Suprapubic skin (tissue), 3 donors: ENCODE results near the gene ASCC1.

Experiments used
- CTCF ChIP-seq, 2 donors: fragments of 200-600 bp in 1 of 2; fragments of 450-650 bp in 1 of 2; sonication (generic) in 1 of 2; IDR thresholded peaks; one replicate each; pipeline ENCODE4 v1.5.1; 2016 to 2019; ENCODE audit warnings: antibody characterized with exemption in 2 of 2, mild to moderate bottlenecking in 1 of 2, moderate library complexity in 1 of 2
- POLR2A ChIP-seq, 2 donors: fragments of 450-650 bp; IDR thresholded peaks; one replicate each; pipeline ENCODE4 v1.6.1; 2017; ENCODE audit warnings: antibody characterized with exemption in 2 of 2, mild to moderate bottlenecking in 2 of 2, moderate library complexity in 2 of 2

GRCh38 chr10:72173619-72174296 lies 42.3 kb downstream of the ASCC1 start:
- TF ChIP-seq CTCF (IDR thresholded peaks at IDR 0.05): no peak
- no peak for TF ChIP-seq POLR2A (IDR thresholded peaks at IDR 0.05)
